GM12873 (cell line): ENCODE measurements around the gene TDRD6.
A peak's percentile ranks its signal among the peaks of the same experiment; 100 is the strongest.

Experiments
- TF ChIP-seq, protein P1 (sequence below): IDR thresholded peaks from 2 replicates; pipeline ENCODE4 v1.5.1; 2012; ENCODE audit warnings: low read depth, mild to moderate bottlenecking, moderate library complexity, low read length, control low read depth; ENCODE audit not compliant: insufficient read depth; ENCODE audit errors: missing control alignments

TDRD6 gene

DNA sequence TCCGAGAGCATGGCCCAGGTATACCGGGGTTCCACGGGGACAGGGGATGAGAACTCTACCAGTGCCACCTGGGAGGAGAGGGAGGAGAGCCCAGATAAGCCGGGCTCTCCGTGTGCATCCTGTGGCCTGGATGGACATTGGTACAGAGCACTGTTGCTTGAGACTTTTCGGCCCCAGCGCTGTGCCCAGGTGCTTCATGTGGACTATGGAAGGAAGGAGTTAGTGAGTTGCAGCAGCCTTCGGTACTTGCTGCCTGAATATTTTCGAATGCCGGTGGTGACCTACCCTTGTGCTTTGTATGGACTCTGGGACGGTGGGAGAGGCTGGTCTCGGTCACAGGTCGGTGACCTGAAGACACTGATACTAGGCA is 1.3 kb downstream of the TDRD6 start:
- TF ChIP-seq, protein P1, sequence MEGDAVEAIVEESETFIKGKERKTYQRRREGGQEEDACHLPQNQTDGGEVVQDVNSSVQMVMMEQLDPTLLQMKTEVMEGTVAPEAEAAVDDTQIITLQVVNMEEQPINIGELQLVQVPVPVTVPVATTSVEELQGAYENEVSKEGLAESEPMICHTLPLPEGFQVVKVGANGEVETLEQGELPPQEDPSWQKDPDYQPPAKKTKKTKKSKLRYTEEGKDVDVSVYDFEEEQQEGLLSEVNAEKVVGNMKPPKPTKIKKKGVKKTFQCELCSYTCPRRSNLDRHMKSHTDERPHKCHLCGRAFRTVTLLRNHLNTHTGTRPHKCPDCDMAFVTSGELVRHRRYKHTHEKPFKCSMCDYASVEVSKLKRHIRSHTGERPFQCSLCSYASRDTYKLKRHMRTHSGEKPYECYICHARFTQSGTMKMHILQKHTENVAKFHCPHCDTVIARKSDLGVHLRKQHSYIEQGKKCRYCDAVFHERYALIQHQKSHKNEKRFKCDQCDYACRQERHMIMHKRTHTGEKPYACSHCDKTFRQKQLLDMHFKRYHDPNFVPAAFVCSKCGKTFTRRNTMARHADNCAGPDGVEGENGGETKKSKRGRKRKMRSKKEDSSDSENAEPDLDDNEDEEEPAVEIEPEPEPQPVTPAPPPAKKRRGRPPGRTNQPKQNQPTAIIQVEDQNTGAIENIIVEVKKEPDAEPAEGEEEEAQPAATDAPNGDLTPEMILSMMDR: no peak

DNA sequence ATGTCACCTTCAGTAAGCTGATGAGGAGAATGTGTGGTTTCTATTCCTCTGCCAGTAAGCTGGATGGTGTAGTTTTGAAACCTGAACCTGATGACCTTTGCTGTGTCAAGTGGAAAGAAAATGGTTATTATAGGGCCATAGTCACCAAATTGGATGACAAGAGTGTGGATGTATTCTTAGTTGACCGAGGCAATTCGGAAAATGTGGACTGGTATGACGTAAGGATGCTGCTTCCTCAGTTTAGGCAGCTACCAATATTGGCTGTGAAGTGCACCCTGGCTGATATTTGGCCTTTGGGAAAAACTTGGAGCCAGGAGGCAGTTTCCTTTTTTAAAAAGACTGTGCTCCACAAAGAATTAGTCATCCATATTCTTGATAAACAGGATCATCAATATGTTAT is 2.0 kb downstream of the TDRD6 start:
- TF ChIP-seq, protein P1: no peak

DNA sequence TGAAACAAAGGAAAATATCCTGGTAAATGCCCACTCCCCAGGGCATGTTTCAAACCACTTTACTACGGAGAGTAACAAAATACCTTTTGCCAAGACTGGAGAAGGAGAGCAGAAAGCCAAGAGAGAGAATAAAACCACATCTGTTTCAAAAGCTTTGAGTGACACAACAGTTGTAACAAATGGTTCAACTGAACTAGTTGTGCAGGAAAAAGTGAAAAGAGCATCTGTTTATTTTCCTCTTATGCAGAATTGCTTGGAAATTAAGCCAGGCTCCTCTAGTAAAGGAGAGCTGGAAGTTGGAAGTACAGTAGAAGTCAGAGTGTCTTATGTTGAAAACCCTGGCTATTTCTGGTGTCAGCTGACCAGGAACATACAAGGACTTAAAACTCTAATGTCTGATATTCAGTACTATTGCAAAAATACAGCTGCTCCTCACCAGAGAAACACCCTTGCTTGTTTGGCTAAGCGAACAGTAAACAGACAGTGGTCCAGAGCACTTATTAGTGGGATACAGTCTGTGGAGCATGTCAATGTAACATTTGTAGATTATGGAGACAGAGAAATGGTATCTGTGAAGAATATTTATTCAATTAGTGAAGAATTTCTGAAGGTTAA is 2.6 kb downstream of the TDRD6 start:
- TF ChIP-seq, protein P1: no peak

DNA sequence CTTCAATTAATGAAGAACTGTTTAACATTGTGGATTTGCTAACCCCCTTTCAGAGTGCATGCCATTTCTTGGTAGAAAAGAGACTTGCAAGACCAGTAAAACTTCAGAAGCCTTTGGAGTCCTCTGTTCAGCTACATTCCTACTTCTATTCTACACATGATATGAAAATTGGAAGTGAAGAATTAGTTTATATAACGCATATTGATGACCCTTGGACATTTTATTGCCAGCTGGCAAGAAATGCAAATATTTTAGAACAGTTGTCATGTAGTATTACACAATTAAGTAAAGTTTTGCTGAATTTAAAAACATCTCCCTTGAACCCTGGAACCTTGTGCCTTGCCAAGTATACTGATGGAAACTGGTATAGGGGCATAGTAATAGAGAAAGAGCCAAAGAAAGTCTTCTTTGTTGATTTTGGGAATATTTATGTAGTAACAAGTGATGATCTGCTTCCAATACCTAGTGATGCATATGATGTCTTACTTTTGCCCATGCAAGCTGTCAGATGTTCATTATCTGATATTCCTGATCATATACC is 3.3 kb downstream of the TDRD6 start:
- TF ChIP-seq, protein P1: no peak

DNA sequence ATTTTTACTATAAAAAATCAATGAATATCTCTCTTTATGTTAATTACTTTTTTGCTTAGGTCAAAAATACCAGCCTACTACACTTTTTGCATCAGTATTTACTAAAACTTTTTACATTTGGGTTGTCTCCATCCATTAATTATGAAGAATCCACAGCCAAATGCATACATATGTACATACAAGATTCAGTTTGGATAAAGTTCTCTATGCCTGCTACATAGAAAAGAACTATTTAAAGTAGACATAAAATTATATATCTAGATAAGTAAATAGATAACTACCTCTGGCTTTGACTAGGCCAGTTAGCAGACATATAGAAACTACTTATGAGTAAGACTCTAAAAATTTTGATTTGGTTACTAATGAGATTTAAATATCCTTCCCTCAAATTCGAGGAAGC is 12.3 kb downstream of the TDRD6 start:
- TF ChIP-seq, protein P1: no peak

DNA sequence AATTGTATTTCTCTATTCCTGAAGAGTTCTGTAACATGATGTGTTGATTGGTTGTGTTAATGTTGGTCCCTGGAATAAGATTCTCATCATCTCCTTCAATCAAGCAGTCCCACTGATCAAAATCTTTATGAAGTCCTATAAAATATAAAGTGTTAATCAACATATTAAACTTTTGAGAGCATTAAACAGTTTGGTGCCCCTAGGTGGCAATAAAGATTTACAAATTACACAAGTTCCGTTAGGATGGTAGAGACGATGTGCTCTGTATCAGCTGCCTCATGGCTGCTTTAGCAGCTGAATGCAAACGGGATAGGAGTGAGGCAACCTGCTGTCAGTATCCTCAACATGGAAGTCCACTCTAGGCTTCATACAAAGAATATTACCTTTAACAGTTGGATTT is 16.9 kb downstream of the TDRD6 start:
- TF ChIP-seq, protein P1: peak; percentile 4

DNA sequence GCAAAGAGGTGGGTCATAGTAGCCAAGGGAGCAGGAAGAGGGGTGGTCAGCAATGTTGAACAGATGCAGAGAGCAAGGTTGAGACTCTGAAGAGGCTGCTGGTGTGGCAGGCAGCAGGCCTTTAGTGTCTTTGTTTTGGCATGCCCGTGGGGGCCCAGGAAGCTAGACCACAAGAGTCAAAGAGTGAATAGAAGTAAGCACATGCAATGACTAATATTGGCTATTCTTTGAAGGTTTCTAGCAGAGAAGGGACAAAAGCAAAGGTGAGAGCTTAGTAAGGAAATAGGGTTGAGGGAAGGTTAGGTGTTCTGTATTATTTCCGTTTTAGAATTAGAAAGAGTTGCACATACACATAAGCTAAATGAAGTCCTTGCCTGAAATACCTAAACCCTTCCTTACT is 18.8 kb downstream of the TDRD6 start:
- TF ChIP-seq, protein P1: no peak

DNA sequence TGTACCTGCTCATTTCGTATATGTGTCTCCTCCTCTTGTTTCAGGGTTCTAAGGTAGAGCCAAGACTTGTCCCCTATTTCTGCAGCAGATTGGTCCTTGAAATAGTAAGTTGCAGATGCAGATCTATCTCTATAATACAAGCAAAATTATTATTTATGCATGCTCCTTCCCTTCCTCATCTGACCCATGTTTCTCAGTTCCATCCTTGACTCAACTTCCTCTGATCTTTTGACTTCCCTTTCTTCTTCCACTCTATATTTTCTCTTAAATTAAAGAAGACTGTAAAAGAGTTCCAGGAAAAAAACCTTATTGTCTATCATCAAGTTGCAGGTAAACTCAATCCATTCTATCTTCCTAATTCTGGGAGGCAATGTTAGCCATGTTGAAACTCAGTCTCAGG is 23.8 kb downstream of the TDRD6 start:
- TF ChIP-seq, protein P1: no peak
